Uterus (tissue), 4 donors: ENCODE data around the gene ST8SIA4. TPM values are rescaled to one million over a fixed set of nuclear protein-coding genes. Genes with fewer than 3 reads are reported as not detected.

Experiments
- DNase-seq, 2 donors: peaks; one replicate each; pipeline ENCODE4 v3.0.0-alpha.2; 2019 to 2020
- H3K27ac ChIP-seq, 2 donors: fragments of 200-600 bp; sonication (generic); 1 replicate in 1 of 2; 2 replicates in 1 of 2; pipeline ENCODE4 v1.5.1; 2016 to 2018
- H3K27me3 ChIP-seq, 2 donors: fragments of 200-600 bp; sonication (generic); one replicate each; pipeline ENCODE4 v1.5.1; 2018 to 2019; ENCODE audit warnings: control low read depth in 1 of 2
- H3K36me3 ChIP-seq, 2 donors: fragments of 200-600 bp; sonication (generic); one replicate each; pipeline ENCODE4 v1.5.1; 2019; ENCODE audit warnings: control low read depth in 1 of 2
- H3K4me1 ChIP-seq, 2 donors: fragments of 200-600 bp; sonication (generic); one replicate each; pipeline ENCODE4 v1.5.1; 2018 to 2019; ENCODE audit warnings: control low read depth in 1 of 2
- H3K4me3 ChIP-seq, 2 donors: fragments of 200-600 bp; sonication (generic); 1 replicate in 1 of 2; 2 replicates in 1 of 2; pipeline ENCODE4 v1.5.1; 2018 to 2019; ENCODE audit warnings: mild to moderate bottlenecking in 1 of 2
- H3K9me3 ChIP-seq, 2 donors: fragments of 200-600 bp; sonication (generic); one replicate each; pipeline ENCODE4 v1.5.1; 2019; ENCODE audit warnings: control low read depth in 1 of 2
- CTCF ChIP-seq, 4 experiments: fragments of 200-600 bp in 2 of 4; fragments of 450-650 bp in 2 of 4; sonication (generic) in 2 of 4; IDR thresholded peaks; one replicate each; pipeline ENCODE4 v1.5.1; 2016 to 2019; ENCODE audit warnings: antibody characterized with exemption in 4 of 4, mild to moderate bottlenecking in 2 of 4, moderate library complexity in 1 of 4
- POLR2A ChIP-seq, 2 donors: fragments of 450-650 bp; IDR thresholded peaks; one replicate each; pipeline ENCODE4 v1.6.1; 2016; ENCODE audit warnings: antibody characterized with exemption in 2 of 2, mild to moderate bottlenecking in 1 of 2, moderate library complexity in 1 of 2
- intact Hi-C: fragments of 100-400 bp; cut with DNase I; formaldehyde crosslinking; loops from one replicate; pipeline ENCODE4 v1.15.1; 2023; ENCODE audit warnings: low total_unique reads
- microRNA counts, 2 donors: library from miRNA; unstranded; fragments of <30 nt; microRNA quantifications; one replicate each; lab custom pipeline; 2016 to 2017
- microRNA-seq: library from miRNA; unstranded; fragments of <30 nt; microRNA quantifications from one replicate; pipeline ENCODE4, GENCODE V29; 2016; ENCODE audit warnings: borderline microRNAs expressed, borderline replicate concordance
- small RNA-seq: library from RNA; depleted of rRNA; stranded (forward); fragments of <200 nt; gene quantifications from one replicate; pipeline ENCODE3, GENCODE V24; 2016
- total RNA-seq, 4 donors: library from RNA; depleted of rRNA in 3 of 4; stranded (reverse); fragments of >200 nt in 3 of 4; gene quantifications; one replicate each; pipeline versions ENCODE4 v1.1.0 to v1.2.4, GENCODE V29; 2014 to 2023
- donor health status: DM: yes; HTN: yes; CAD: no.

Gene ST8SIA4
- total RNA-seq, 4 donors from 2014 or later = 4.8 to 15.5 (median 6.2) TPM

GRCh38 chr5:100760688-100761087 is 142.4 kb downstream of the ST8SIA4 start:
- intact Hi-C loops = no loop called here
- Histone ChIP-seq H3K36me3 (no peaks in the 10 kb centered on the region), H3K4me3 (no peak overlapping the region), H3K27ac (no peak overlapping the region), H3K9me3 (no peaks in the 10 kb centered on the region), H3K27me3 (no peaks in the 10 kb centered on the region), H3K4me1 (no peaks in the 10 kb centered on the region)
- TF ChIP-seq CTCF (IDR thresholded peaks at IDR 0.05) = no peak
- TF ChIP-seq POLR2A (IDR thresholded peaks at IDR 0.05) = no peak
- no peak for DNase-seq

GRCh38 chr5:100758780-100759179 is 144.3 kb downstream of the ST8SIA4 start:
- TF ChIP-seq POLR2A (IDR thresholded peaks at IDR 0.05) (no peak), CTCF (IDR thresholded peaks at IDR 0.05) (no peak)
- no peak overlapping the region for H3K4me3 ChIP-seq
- no peaks in the 10 kb centered on the region for H3K4me1 ChIP-seq
- H3K27ac ChIP-seq = no peak overlapping the region
- no peaks in the 10 kb centered on the region for H3K36me3 ChIP-seq
- no peaks in the 10 kb centered on the region for H3K9me3 ChIP-seq
- DNase-seq = no peak
- no peaks in the 10 kb centered on the region for H3K27me3 ChIP-seq
- intact Hi-C loops = no loop called here

GRCh38 chr5:100758306-100758705 is 144.8 kb downstream of the ST8SIA4 start:
- no peaks in the 10 kb centered on the region for H3K4me1 ChIP-seq
- no peaks in the 10 kb centered on the region for H3K27me3 ChIP-seq
- no peak overlapping the region for H3K27ac ChIP-seq
- intact Hi-C loops = no loop called here
- no peaks in the 10 kb centered on the region for H3K36me3 ChIP-seq
- H3K4me3 ChIP-seq = no peak overlapping the region
- no peaks in the 10 kb centered on the region for H3K9me3 ChIP-seq
- DNase-seq = no peak
- TF ChIP-seq CTCF (IDR thresholded peaks at IDR 0.05) = no peak
- TF ChIP-seq POLR2A (IDR thresholded peaks at IDR 0.05) = no peak

GRCh38 chr5:100757618-100758017 is 145.5 kb downstream of the ST8SIA4 start:
- Histone ChIP-seq H3K36me3 (no peaks in the 10 kb centered on the region), H3K4me3 (no peak overlapping the region), H3K27ac (no peak overlapping the region), H3K27me3 (no peaks in the 10 kb centered on the region), H3K4me1 (no peaks in the 10 kb centered on the region), H3K9me3 (no peaks in the 10 kb centered on the region)
- DNase-seq = no peak
- intact Hi-C loops = no loop called here
- TF ChIP-seq CTCF (IDR thresholded peaks at IDR 0.05) (no peak), POLR2A (IDR thresholded peaks at IDR 0.05) (no peak)

MicroRNAs within 50 kb of the gene (microRNA counts, 767-probe panel; counts per million panel counts)
- microRNA hsa-miR-548p (lab: Ali Mortazavi, UCI) = 0 counts per million in 2 donors

Small RNA genes within 50 kb of the gene (microRNA-seq; reads per million reads assigned to microRNA genes)
- gene MIR548P = not detected

Small RNA genes within 50 kb of the gene (small RNA-seq; reads per million reads assigned to genes)
- gene MIR548P = not detected
